HepG2 (cell line): Measurements from ENCODE around the gene ATP11A. TPM values are rescaled to one million over a fixed set of nuclear protein-coding genes. Genes with fewer than 3 reads are reported as not detected.

Source experiments
- NFKB2 ChIP-seq: sonication (generic); formaldehyde crosslinking; IDR thresholded peaks from 2 replicates; pipeline ENCODE4 v1.4.0; 2020; ENCODE audit warnings: missing genetic modification reagents, borderline replicate concordance
- NFRKB ChIP-seq: fragments of 450-650 bp; IDR thresholded peaks from 2 replicates; pipeline ENCODE4 v1.6.1; 2017
- ZNF326 ChIP-seq: sonication (generic); formaldehyde crosslinking; IDR thresholded peaks from 2 replicates; pipeline ENCODE4 v1.4.0; 2020; ENCODE audit warnings: missing genetic modification reagents, borderline replicate concordance
- polyA plus RNA-seq, 8 experiments: library from polyadenylated mRNA; depleted of rRNA in 3 of 8; stranded (reverse) in 7 of 8; unstranded in 1 of 8; fragments of >200 nt; fragmentation: Illumina TruSeq in 4 of 8; extraction: Trizol in 4 of 8; gene quantifications; 2 replicates each; pipeline versions ENCODE4 v1.2.1 to v1.2.3, GENCODE V29; 2011 to 2016; ENCODE audit warnings: low read depth in 4 of 8, missing spikeins in 1 of 8, mixed read lengths in 1 of 8; ENCODE audit not compliant: insufficient read depth in 1 of 8
- total RNA-seq, 5 experiments: library from RNA; depleted of rRNA; stranded (reverse); fragments of >200 nt; fragmentation: Illumina TruSeq; extraction: Trizol; gene quantifications; 2 replicates each; pipeline ENCODE4 v1.2.3, GENCODE V29; 2016; ENCODE audit warnings: low read depth in 1 of 5
- TF ChIP-seq, protein P1 (sequence below): sonication (generic); formaldehyde crosslinking; IDR thresholded peaks from 2 replicates; pipeline ENCODE4 v1.5.0; 2020; ENCODE audit warnings: mild to moderate bottlenecking, missing genetic modification reagents, borderline replicate concordance
- TF ChIP-seq, protein P2 (sequence below): IDR thresholded peaks from 2 replicates; pipeline ENCODE4 v1.6.1; 2016; ENCODE audit warnings: low read depth, control low read depth

Gene ATP11A
- total and polyA plus RNA-seq, 2 of the 13 experiments (the other 11 are each of a cell fraction or from before 2014, with no cell fraction given) = 18.4 to 20.1 TPM

DNA sequence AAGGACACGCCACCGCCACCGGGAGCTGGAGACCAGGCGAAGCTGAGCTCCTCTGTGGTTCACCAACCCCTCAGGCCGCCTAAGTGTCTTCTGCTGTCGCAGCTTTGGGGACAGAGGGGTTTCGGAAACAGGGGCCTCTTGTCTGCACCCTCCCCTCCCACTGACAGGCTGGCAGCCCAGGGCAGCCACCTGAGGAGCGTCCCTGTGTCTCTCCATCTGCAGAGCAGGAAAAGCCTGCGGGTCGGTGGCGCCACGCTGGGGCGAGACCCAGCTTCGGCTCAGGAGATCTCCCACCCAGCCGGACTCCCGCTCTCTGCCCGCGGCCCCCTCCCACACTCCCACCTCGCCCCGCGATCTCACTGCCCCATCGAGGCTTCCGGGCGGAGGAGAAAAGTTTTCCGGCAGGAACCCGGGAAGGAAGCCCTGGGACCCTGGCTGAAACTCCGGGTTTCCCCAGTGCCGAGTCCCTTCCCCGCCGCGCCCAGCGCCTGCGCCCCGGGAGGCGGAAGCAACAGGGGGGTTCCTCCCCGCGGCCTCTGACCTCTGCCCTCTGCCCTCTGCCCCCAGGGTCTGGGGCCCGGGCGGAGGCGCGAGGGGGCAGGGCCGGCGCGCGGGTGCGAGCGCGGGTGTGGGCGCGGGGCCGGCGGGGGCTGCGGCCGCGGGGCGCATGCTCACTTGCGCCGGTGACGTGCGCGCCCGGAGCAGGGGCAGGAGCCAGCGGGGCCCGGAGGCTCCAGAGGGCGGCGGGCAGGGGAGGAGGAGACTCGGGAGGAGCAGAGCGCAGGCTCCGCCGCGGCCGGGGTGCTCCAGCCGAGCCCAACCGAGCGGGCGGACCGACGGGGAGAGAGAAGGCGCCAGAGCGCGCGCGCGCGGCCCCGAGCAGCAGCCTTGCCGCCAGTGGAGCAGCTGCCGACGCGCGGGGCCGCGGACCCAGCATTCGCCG, at the start of gene ATP11A (continued):
- TF ChIP-seq, protein P1, sequence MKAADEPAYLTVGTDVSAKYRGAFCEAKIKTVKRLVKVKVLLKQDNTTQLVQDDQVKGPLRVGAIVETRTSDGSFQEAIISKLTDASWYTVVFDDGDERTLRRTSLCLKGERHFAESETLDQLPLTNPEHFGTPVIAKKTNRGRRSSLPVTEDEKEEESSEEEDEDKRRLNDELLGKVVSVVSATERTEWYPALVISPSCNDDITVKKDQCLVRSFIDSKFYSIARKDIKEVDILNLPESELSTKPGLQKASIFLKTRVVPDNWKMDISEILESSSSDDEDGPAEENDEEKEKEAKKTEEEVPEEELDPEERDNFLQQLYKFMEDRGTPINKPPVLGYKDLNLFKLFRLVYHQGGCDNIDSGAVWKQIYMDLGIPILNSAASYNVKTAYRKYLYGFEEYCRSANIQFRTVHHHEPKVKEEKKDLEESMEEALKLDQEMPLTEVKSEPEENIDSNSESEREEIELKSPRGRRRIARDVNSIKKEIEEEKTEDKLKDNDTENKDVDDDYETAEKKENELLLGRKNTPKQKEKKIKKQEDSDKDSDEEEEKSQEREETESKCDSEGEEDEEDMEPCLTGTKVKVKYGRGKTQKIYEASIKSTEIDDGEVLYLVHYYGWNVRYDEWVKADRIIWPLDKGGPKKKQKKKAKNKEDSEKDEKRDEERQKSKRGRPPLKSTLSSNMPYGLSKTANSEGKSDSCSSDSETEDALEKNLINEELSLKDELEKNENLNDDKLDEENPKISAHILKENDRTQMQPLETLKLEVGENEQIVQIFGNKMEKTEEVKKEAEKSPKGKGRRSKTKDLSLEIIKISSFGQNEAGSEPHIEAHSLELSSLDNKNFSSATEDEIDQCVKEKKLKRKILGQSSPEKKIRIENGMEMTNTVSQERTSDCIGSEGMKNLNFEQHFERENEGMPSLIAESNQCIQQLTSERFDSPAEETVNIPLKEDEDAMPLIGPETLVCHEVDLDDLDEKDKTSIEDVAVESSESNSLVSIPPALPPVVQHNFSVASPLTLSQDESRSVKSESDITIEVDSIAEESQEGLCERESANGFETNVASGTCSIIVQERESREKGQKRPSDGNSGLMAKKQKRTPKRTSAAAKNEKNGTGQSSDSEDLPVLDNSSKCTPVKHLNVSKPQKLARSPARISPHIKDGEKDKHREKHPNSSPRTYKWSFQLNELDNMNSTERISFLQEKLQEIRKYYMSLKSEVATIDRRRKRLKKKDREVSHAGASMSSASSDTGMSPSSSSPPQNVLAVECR (CRISPR knock-in tag) = peak; percentile 80
- TF ChIP-seq NFRKB = no peak
- TF ChIP-seq ZNF326 (CRISPR knock-in tag) = no peak
- TF ChIP-seq, protein P2, sequence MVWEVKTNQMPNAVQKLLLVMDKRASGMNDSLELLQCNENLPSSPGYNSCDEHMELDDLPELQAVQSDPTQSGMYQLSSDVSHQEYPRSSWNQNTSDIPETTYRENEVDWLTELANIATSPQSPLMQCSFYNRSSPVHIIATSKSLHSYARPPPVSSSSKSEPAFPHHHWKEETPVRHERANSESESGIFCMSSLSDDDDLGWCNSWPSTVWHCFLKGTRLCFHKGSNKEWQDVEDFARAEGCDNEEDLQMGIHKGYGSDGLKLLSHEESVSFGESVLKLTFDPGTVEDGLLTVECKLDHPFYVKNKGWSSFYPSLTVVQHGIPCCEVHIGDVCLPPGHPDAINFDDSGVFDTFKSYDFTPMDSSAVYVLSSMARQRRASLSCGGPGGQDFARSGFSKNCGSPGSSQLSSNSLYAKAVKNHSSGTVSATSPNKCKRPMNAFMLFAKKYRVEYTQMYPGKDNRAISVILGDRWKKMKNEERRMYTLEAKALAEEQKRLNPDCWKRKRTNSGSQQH (CRISPR knock-in tag) = no peak
- TF ChIP-seq NFKB2 (CRISPR knock-in tag) = peak; percentile 77; the same call in 1 of the 2 replicates
